Psoas muscle (tissue), 8 donors: ENCODE results near the gene RABGAP1L. TPM values are rescaled to one million over a fixed set of nuclear protein-coding genes. Genes with fewer than 3 reads are reported as not detected.

ENCODE experiments used
- ATAC-seq, 4 donors: fragments of 200-7000 bp; cut with Tn5 transposase; one replicate each; pipeline ENCODE4 v1.9.1; 2020; ENCODE audit warnings: moderate library complexity in 3 of 4, mild to moderate bottlenecking in 2 of 4
- DNase-seq, 2 donors: peaks; one replicate each; pipeline ENCODE4 v3.0.0-alpha.2; 2020
- H3K27ac ChIP-seq: fragments of 200-600 bp; one replicate; pipeline ENCODE4 v1.8.0; 2022
- H3K27me3 ChIP-seq, 3 donors: fragments of 200-600 bp in 1 of 3; one replicate each; pipeline versions ENCODE4 v1.6.1 to v1.8.0; 2013 to 2022; ENCODE audit warnings: low read length in 2 of 3, mild to moderate bottlenecking in 2 of 3, moderate library complexity in 1 of 3; ENCODE audit not compliant: insufficient read depth in 3 of 3
- H3K36me3 ChIP-seq, 2 donors: fragments of 200-600 bp in 1 of 2; one replicate each; pipeline versions ENCODE4 v1.6.1 to v1.8.0; 2013 to 2022; ENCODE audit warnings: low read depth in 1 of 2, mild to moderate bottlenecking in 1 of 2, moderate library complexity in 1 of 2; ENCODE audit not compliant: insufficient read depth in 1 of 2
- H3K4me1 ChIP-seq: fragments of 200-600 bp; one replicate; pipeline ENCODE4 v1.8.0; 2022
- H3K4me3 ChIP-seq: fragments of 200-600 bp; one replicate; pipeline ENCODE4 v1.8.0; 2022; ENCODE audit warnings: mild to moderate bottlenecking
- H3K9me3 ChIP-seq: fragments of 200-600 bp; one replicate; pipeline ENCODE4 v1.8.0; 2022
- CTCF ChIP-seq: fragments of 200-600 bp; IDR thresholded peaks from one replicate; pipeline ENCODE4 v1.8.0; 2022; ENCODE audit warnings: antibody characterized with exemption
- WGBS, 3 donors: extraction: QIAGEN DNeasy Blood & Tissue Kit; methylation state at CpG; one replicate each; pipeline versions ENCODE4 v1.1.6 to v1.1.7; 2013; 5-methylcytosine and 5-hydroxymethylcytosine counted together
- intact Hi-C, 2 donors: fragments of 100-400 bp; cut with DNase I; formaldehyde crosslinking; loops; one replicate each; pipeline versions ENCODE4 v1.11.0 to v1.14.2; 2022
- polyA plus RNA-seq, 3 donors: library from polyadenylated mRNA; stranded (reverse); fragments of 200-250 nt; gene quantifications; one replicate each; pipeline ENCODE4 v1.2.3, GENCODE V29; 2013
- total RNA-seq, 4 donors: library from RNA; stranded (reverse); fragmentation: NEBNext Ultra II Directional in 2 of 4; extraction: Animal tissue kit (Norgen Biotek cat#: 25700) in 2 of 4; gene quantifications; one replicate each; pipeline versions ENCODE4 v1.2.1 to v1.2.4, GENCODE V29; 2021 to 2023
- donor health status: healthy with polysubstance abuse.
- donor health status: DM: no; HTN: no; CAD: no; lungs with moderate emphysema.
- donor health status: Bipolar disorder and iron deficiency.
- donor health status: healthy.
- donor health status: DM: yes; HTN: yes; CAD: no.
- donor health status: DM: no; HTN: no; CAD: no.
- donor health status: DM: no; HTN: no; CAD: no.
- donor health status: DM: yes; HTN: yes; CAD: no.

The RABGAP1L gene
- total and polyA plus RNA-seq, 7 donors, result 2.9 to 14.4 (median 8.7) TPM

- Histone ChIP-seq H3K27ac (no peak overlapping the region), H3K27me3 (no peaks in the 10 kb centered on the region), H3K9me3 (no peaks in the 10 kb centered on the region), H3K4me1 (no peaks in the 10 kb centered on the region), H3K36me3 (no peaks in the 10 kb centered on the region), H3K4me3 (no peak overlapping the region)
- TF ChIP-seq CTCF, result no peak
- intact Hi-C loops, result no loop called here
- WGBS, 3 donors, result 74 to 97% (median 93%) methylated on average over 2 of the region's 2 CpGs
- ATAC-seq, result no peak
- no peak for DNase-seq
Measured at GRCh38 chr1:174932587-174932986, 773.3 kb downstream of the RABGAP1L start.

GRCh38 chr1:174935961-174936727 is 776.8 kb downstream of the RABGAP1L start:
- TF ChIP-seq CTCF, result no peak
- H3K27me3 ChIP-seq, result no peaks in the 10 kb centered on the region
- H3K4me1 ChIP-seq, result no peaks in the 10 kb centered on the region
- no peak overlapping the region for H3K27ac ChIP-seq
- no peak for ATAC-seq
- no peaks in the 10 kb centered on the region for H3K9me3 ChIP-seq
- no peaks in the 10 kb centered on the region for H3K36me3 ChIP-seq
- H3K4me3 ChIP-seq, result no peak overlapping the region
- DNase-seq, result no peak
- 95 to 99% (median 95%) methylated on average over 3 of the region's 3 CpGs for WGBS, 3 donors
- intact Hi-C loops, result no loop called here

GRCh38 chr1:174938281-174939007 is 779.1 kb downstream of the RABGAP1L start:
- Histone ChIP-seq H3K4me3 (no peak overlapping the region), H3K27me3 (no peaks in the 10 kb centered on the region), H3K9me3 (no peaks in the 10 kb centered on the region), H3K36me3 (no peaks in the 10 kb centered on the region), H3K27ac (no peak overlapping the region), H3K4me1 (no peaks in the 10 kb centered on the region)
- no peak for DNase-seq
- ATAC-seq, result no peak
- no peak for TF ChIP-seq CTCF
- intact Hi-C loops, result no loop called here
- WGBS, 3 donors, result 22 to 23% (median 23%) methylated on average over 6 of the region's 6 CpGs

- no peak for TF ChIP-seq CTCF
- H3K36me3 ChIP-seq, result no peaks in the 10 kb centered on the region
- H3K27me3 ChIP-seq, result no peaks in the 10 kb centered on the region
- no peak for ATAC-seq
- H3K9me3 ChIP-seq, result no peaks in the 10 kb centered on the region
- no peak overlapping the region for H3K4me3 ChIP-seq
- intact Hi-C loops, result no loop called here
- 90 to 97% (median 93%) methylated on average over 3 of the region's 3 CpGs for WGBS, 3 donors
- no peak for DNase-seq
- H3K4me1 ChIP-seq, result no peaks in the 10 kb centered on the region
- no peak overlapping the region for H3K27ac ChIP-seq
Measured at GRCh38 chr1:174939775-174940545, 780.6 kb downstream of the RABGAP1L start.
